HepG2 (cell line): ENCODE measurements around the gene ZNF189. TPM values are rescaled to one million over a fixed set of nuclear protein-coding genes. Genes with fewer than 3 reads are reported as not detected.

Experiments used
- ATF4 ChIP-seq, 2 experiments: fragments of 450-650 bp in 1 of 2; sonication (generic) in 1 of 2; formaldehyde crosslinking; IDR thresholded peaks; 2 replicates each; pipeline versions ENCODE4 v1.5.0 to v1.8.0; 2020 to 2022; ENCODE audit warnings: mild to moderate bottlenecking in 1 of 2, missing genetic modification reagents in 1 of 2
- FOXO1 ChIP-seq: sonication (generic); formaldehyde crosslinking; IDR thresholded peaks from 2 replicates; pipeline ENCODE4 v1.4.0; 2020; ENCODE audit warnings: missing genetic modification reagents
- FUBP1 ChIP-seq: sonication (generic); formaldehyde crosslinking; IDR thresholded peaks from 2 replicates; pipeline ENCODE4 v1.5.1; 2020; ENCODE audit warnings: missing genetic modification reagents, mild to moderate bottlenecking, borderline replicate concordance
- GATA4 ChIP-seq: sonication (generic); IDR thresholded peaks from 2 replicates; pipeline ENCODE4 v1.6.1; 2016; ENCODE audit warnings: antibody characterized with exemption, low read depth, borderline replicate concordance
- GTF2F1 ChIP-seq: fragments of 150-350 bp; IDR thresholded peaks from 2 replicates; pipeline ENCODE4 v1.6.1; 2014; ENCODE audit warnings: low read length
- HCFC1 ChIP-seq: fragments of 150-350 bp; IDR thresholded peaks from 2 replicates; pipeline ENCODE4 v1.6.1; 2014; ENCODE audit warnings: low read depth, low read length
- HNRNPK ChIP-seq: fragments of 200-400 bp; formaldehyde crosslinking; IDR thresholded peaks from 2 replicates; pipeline ENCODE4 v1.6.1; 2018; ENCODE audit warnings: low read length, low read depth, moderate library complexity, mild to moderate bottlenecking; ENCODE audit not compliant: poor library complexity, severe bottlenecking
- IKZF4 ChIP-seq: sonication (generic); formaldehyde crosslinking; IDR thresholded peaks from 2 replicates; pipeline ENCODE4 v1.5.1; 2020; ENCODE audit warnings: borderline replicate concordance, mild to moderate bottlenecking, low read depth, missing genetic modification reagents; ENCODE audit errors: not compliant biosample characterization
- IRF2 ChIP-seq: IDR thresholded peaks from 2 replicates; pipeline ENCODE4 v1.6.1; 2018; ENCODE audit warnings: missing genetic modification reagents, missing compliant biosample characterization
- KMT2B ChIP-seq: IDR thresholded peaks from 2 replicates; pipeline ENCODE4 v1.6.1; 2016; ENCODE audit warnings: missing genetic modification reagents, missing compliant biosample characterization
- NR2F1 ChIP-seq, 2 experiments: fragments of 450-650 bp in 1 of 2; formaldehyde crosslinking in 1 of 2; IDR thresholded peaks; 2 replicates each; pipeline versions ENCODE4 v1.5.0 to v1.6.1; 2016 to 2020; ENCODE audit warnings: mild to moderate bottlenecking in 1 of 2, missing compliant biosample characterization in 1 of 2, missing genetic modification reagents in 1 of 2, moderate library complexity in 1 of 2
- REXO4 ChIP-seq: sonication (generic); formaldehyde crosslinking; IDR thresholded peaks from 2 replicates; pipeline ENCODE4 v1.8.0; 2022; ENCODE audit warnings: missing genetic modification reagents, mild to moderate bottlenecking, borderline replicate concordance
- TGIF2 ChIP-seq: IDR thresholded peaks from 2 replicates; pipeline ENCODE4 v1.6.1; 2016; ENCODE audit warnings: control low read depth, missing compliant biosample characterization
- U2AF1 ChIP-seq: fragments of 200-400 bp; formaldehyde crosslinking; optimal IDR thresholded peaks from 2 replicates; pipeline ENCODE3; 2017; ENCODE audit warnings: mild to moderate bottlenecking, low read depth, low read length
- ZMAT3 ChIP-seq: sonication (generic); formaldehyde crosslinking; conservative IDR thresholded peaks from 2 replicates; pipeline ENCODE4 v1.7.0; 2021; ENCODE audit warnings: missing genetic modification reagents
- ZNF160 ChIP-seq: sonication (generic); formaldehyde crosslinking; IDR thresholded peaks from 2 replicates; pipeline ENCODE4 v1.8.0; 2022; ENCODE audit warnings: mild to moderate bottlenecking, inconsistent platforms, missing genetic modification reagents
- ZNF549 ChIP-seq: sonication (generic); formaldehyde crosslinking; IDR thresholded peaks from 2 replicates; pipeline ENCODE4 v1.5.0; 2020; ENCODE audit warnings: missing genetic modification reagents
- ZNF550 ChIP-seq: sonication (generic); formaldehyde crosslinking; IDR thresholded peaks from 2 replicates; pipeline ENCODE4 v1.4.0; 2020; ENCODE audit warnings: mild to moderate bottlenecking, missing genetic modification reagents, borderline replicate concordance
- ZNF614 ChIP-seq: IDR thresholded peaks from 2 replicates; pipeline ENCODE4 v1.6.1; 2018; ENCODE audit warnings: missing biosample characterization, missing genetic modification reagents, inconsistent platforms, borderline replicate concordance
- ZNF775 ChIP-seq: sonication (generic); formaldehyde crosslinking; IDR thresholded peaks from 2 replicates; pipeline ENCODE4 v1.4.0; 2020; ENCODE audit warnings: missing genetic modification reagents, mild to moderate bottlenecking, moderate library complexity, borderline replicate concordance
- ZNF816 ChIP-seq: sonication (generic); formaldehyde crosslinking; IDR thresholded peaks from 2 replicates; pipeline ENCODE4 v1.8.0; 2022; ENCODE audit warnings: missing genetic modification reagents, mild to moderate bottlenecking, borderline replicate concordance
- polyA plus RNA-seq, 8 experiments: library from polyadenylated mRNA; depleted of rRNA in 3 of 8; stranded (reverse) in 7 of 8; unstranded in 1 of 8; fragments of >200 nt; fragmentation: Illumina TruSeq in 4 of 8; extraction: Trizol in 4 of 8; gene quantifications; 2 replicates each; pipeline versions ENCODE4 v1.2.1 to v1.2.3, GENCODE V29; 2011 to 2016; ENCODE audit warnings: low read depth in 4 of 8, missing spikeins in 1 of 8, mixed read lengths in 1 of 8; ENCODE audit not compliant: insufficient read depth in 1 of 8
- total RNA-seq, 5 experiments: library from RNA; depleted of rRNA; stranded (reverse); fragments of >200 nt; fragmentation: Illumina TruSeq; extraction: Trizol; gene quantifications; 2 replicates each; pipeline ENCODE4 v1.2.3, GENCODE V29; 2016; ENCODE audit warnings: low read depth in 1 of 5
- TF ChIP-seq, protein P1 (sequence below): sonication (generic); formaldehyde crosslinking; IDR thresholded peaks from 2 replicates; pipeline ENCODE4 v1.4.0; 2020; ENCODE audit warnings: mild to moderate bottlenecking, missing genetic modification reagents
- TF ChIP-seq, protein P2 (sequence below): sonication (generic); formaldehyde crosslinking; IDR thresholded peaks from 2 replicates; pipeline ENCODE4 v1.4.0; 2020; ENCODE audit warnings: missing genetic modification reagents, mild to moderate bottlenecking, borderline replicate concordance

ZNF189 gene
- total and polyA plus RNA-seq, 2 of the 13 experiments (the other 11 are each of a cell fraction or from before 2014, with no cell fraction given) = 8.4 to 50.0 TPM

DNA sequence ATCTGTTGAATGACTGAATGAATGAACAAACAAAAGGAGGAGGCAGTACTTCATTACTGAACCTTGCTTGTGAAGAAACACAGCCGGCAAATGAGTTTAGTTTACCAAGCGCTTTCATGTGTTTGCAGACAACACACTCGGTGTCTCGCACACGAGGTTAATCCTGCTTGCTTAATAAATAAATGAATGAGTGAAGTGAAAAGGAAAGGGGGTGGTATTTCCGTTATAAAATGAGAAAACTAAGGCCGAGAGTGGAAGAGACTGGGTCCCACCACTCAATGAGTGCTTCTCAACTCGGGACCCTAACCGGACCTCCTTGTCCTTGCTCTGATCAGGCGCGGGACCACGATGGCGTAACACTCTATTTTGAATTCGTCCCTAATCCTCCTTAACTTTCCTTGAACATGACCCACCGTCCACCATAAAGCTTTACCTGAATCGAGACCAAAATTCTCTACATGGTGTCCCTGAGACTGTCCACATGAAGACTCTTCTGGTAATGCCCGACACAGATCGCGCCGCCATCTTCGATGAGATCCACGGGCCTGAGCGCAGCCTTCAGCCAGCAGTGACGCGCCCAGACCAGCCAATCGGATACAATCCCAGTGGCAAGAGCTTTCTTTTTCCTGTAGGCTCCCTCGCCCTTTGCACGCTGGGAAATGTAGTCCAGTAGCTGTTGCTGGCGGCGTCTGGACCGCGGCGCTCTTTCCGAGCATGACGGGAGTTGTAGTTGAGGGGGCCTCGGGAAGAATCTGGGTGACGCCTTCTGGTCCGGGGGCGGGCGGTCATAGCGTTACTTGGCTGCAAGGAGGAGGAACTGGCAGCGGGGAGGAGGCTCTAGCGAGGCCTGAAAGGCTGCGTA, at the start of gene ZNF189, which contains the start of gene MRPL50 (continued):
- TF ChIP-seq, protein P1, sequence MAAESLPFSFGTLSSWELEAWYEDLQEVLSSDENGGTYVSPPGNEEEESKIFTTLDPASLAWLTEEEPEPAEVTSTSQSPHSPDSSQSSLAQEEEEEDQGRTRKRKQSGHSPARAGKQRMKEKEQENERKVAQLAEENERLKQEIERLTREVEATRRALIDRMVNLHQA (CRISPR knock-in tag) = no peak
- TF ChIP-seq GTF2F1 (0 out of 2 replicates have a peak, but pooled peaks have one; percentile 56), ATF4 (CRISPR knock-in tag; IDR thresholded peaks at IDR 0.05) (peak in 1 of 2 experiments; percentile 86; a peak in 2 of 4 replicates), GATA4 (no peak), IRF2 (peak; percentile 99), IKZF4 (no peak), ZMAT3 (CRISPR knock-in tag) (peak; percentile 56), HCFC1 (peak; percentile 100), U2AF1 (no peak), FOXO1 (CRISPR knock-in tag) (peak; percentile 39), NR2F1 (CRISPR knock-in tag; IDR thresholded peaks at IDR 0.05) (0 out of 4 replicates have a peak, but pooled peaks of 1 of the 2 experiments have one; percentile 6), TGIF2 (peak; percentile 83), ZNF614 (CRISPR knock-in tag) (peak; percentile 76), ZNF160 (CRISPR knock-in tag) (no peak), FUBP1 (no peak), HNRNPK (no peak), ZNF549 (CRISPR knock-in tag) (no peak), ZNF550 (no peak), ZNF816 (CRISPR knock-in tag) (0 out of 2 replicates have a peak, but pooled peaks have one; percentile 60), REXO4 (no peak), ZNF775 (CRISPR knock-in tag) (no peak), KMT2B (CRISPR knock-in tag) (peak; percentile 96)
- TF ChIP-seq, protein P2, sequence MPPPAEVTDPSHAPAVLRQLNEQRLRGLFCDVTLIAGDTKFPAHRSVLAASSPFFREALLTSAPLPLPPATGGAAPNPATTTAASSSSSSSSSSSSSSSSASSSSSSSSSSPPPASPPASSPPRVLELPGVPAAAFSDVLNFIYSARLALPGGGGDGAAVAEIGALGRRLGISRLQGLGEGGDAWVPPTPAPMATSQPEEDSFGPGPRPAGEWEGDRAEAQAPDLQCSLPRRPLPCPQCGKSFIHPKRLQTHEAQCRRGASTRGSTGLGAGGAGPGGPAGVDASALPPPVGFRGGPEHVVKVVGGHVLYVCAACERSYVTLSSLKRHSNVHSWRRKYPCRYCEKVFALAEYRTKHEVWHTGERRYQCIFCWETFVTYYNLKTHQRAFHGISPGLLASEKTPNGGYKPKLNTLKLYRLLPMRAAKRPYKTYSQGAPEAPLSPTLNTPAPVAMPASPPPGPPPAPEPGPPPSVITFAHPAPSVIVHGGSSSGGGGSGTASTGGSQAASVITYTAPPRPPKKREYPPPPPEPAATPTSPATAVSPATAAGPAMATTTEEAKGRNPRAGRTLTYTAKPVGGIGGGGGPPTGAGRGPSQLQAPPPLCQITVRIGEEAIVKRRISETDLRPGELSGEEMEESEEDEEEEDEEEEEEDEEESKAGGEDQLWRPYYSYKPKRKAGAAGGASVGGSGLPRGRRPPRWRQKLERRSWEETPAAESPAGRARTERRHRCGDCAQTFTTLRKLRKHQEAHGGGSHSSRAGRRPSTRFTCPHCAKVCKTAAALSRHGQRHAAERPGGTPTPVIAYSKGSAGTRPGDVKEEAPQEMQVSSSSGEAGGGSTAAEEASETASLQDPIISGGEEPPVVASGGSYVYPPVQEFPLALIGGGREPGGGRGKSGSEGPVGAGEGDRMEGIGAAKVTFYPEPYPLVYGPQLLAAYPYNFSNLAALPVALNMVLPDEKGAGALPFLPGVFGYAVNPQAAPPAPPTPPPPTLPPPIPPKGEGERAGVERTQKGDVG (CRISPR knock-in tag) = no peak
